ENCODE measurements around the gene OR3A1.
"Not testable (repeated sequence)": the region's sequence is repeated elsewhere in the genome, so short reads cannot be mapped to it uniquely, and the experiment has no call there.

Gene OR3A1, protein sequence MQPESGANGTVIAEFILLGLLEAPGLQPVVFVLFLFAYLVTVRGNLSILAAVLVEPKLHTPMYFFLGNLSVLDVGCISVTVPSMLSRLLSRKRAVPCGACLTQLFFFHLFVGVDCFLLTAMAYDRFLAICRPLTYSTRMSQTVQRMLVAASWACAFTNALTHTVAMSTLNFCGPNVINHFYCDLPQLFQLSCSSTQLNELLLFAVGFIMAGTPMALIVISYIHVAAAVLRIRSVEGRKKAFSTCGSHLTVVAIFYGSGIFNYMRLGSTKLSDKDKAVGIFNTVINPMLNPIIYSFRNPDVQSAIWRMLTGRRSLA

DNA sequence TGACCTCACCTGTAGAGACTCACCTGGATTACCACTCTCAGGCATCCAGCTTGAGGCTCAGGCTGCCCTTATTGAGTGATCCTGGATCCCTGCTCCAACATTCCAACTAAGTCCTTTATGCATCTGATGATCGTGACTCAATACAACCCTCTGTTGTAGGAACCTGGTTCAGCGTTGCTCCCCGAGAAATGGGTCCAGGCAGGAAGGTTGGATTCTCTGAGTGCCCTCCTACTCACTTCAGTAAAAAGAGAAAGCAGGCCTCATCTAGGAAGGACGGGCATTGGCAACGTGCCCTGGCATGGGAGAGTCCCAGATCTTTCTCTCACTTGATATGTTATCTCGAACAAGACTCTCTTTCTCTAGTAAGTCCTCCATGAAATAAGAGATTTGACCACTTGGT is at the start of gene OR3A1:
Gene OR3A1 (minus strand): TSS at position 101 of the 400 bp plus-strand sequence. CDS start 5,778 bp downstream, outside the sequence.
- no peak for DNase-seq (ENCODE audit: low read depth in 3 of 3)

DNA sequence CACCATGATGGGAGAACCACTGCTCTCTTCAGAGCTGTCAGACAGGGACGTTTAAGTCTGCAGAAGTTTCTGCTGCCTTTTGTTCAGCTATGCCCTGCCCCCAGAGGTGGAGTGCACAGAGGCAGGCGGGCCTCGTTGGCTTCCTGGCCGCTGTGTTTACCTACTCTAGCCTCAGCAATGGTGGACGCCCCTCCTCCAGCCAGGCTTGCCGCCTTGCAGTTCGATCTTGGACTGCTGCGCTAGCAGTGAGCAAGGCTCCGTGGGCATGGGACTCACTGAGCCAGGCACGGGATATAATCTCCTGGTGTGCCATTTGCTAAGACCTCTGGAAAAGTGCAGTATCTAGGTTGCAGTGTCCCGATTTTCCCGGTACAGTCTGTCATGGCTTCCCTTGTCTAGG is 44.6 kb upstream of the OR3A1 start:
- DNase-seq (ENCODE audit: low read depth in 3 of 3): not testable (repeated sequence)

DNA sequence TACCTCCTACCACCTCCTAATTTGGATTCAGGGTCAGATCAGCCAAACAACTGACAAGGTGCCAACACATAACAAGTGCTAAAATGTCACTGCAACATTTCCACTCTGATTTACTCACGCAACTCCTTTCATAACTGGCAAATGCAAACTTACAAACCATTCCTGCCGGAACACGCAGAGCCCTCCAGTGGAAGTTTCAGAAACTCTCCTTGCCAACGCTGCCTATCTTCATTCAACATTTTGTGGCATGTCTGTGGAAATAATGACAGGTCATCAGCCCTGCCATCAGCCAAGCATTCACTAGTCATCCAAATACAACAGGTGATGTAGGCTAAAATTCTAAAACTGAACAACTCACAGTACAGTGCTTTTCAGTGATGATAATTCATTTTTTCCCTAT is 37.7 kb upstream of the OR3A1 start:
- DNase-seq (ENCODE audit: low read depth in 3 of 3): no peak

DNA sequence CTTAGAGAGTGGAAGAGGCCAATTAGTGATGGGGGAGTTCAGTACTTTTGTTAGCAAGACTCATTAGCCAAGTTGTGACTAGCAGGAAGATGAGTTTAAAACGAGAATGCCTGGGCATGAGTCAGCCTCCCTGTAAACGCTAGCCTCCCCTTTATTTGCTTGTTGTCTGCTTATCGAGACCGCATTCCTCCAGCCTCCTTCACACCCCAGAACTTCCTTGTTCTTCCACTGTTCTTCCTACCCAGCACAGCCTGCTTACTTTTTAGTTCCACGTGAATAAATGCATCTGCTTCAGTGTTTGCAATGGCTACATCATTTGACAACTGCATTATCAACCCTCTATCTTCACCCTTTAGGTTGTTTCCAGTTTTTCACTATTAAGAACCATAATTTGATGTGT is 20.2 kb upstream of the OR3A1 start:
- DNase-seq (ENCODE audit: low read depth in 3 of 3): no peak

DNA sequence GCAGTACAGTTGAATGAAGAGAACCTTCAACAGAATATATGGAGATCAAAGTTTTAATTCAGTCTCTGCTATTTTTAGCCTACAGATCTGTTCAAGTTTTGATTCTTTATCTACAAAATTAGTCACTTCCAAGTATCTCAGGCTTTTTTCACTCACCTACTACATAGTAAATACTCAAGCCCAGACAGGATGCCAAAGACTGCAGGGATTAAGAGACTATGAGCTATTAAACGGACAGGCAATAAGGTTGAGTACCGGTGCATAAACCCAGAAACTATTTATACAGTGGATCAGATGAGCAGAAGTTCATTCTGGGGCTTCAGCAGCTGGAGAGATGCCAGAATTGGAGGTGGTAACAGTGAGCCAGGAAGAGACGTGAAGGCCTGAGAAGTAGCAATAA is 18.7 kb upstream of the OR3A1 start:
- no peak for DNase-seq (ENCODE audit: low read depth in 3 of 3)

DNA sequence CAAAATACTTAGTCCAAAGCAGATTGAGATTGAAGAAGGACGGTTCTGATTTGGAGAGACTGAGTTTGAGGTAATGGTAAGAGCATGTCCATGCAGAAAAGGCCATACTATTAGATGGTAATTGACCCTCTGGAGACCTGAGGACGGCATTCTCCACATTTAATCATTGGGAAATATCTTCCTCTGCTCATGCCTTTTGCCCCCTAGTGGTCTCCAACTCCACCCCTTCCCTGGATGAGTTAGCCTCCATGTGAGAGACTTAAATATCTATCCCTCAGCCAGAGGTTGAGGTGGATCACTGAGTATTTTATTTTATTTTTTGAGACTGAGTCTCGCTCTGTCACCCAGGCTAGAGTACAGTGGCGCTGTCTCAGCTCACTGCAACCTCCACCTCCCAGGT is 10.4 kb upstream of the OR3A1 start:
- DNase-seq (ENCODE audit: low read depth in 3 of 3): no peak

DNA sequence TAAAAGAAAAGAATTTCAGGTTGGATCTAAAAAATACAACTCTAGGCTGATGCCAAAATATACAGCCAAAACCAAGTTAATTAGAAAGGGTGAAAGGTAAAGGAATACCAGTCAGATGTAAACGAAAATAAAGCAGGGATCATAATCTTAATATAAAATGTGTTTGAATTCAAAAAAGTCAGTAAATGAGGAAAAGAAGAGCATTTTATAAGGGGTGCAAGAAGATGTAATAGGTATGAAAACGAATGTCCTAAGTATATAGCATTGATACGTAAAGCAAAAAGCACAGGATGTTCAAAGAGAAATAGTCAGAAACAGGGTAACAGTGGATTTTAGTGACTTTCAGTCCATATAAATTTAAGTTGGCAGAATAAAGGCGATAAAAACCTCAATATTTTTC is 2.5 kb downstream of the OR3A1 start:
- no peak for DNase-seq (ENCODE audit: low read depth in 3 of 3)

DNA sequence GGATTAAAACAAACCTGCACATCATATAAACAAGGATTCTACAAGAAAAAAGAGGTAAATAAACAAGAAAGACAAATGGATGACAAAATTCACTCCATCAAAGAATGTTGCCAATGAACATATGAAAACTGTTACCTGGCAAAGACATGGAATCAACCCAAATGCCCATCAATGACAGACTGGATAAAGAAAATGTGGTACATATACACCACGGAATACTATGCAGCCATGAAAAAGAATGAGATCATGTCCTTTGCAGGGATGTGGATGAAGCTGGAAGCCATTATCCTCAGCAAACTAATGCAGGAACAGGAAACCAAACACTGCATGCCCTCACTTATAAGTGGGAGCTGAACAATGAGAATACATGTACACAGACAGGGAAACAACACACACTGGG is 4.6 kb downstream of the OR3A1 start:
- DNase-seq (ENCODE audit: low read depth in 3 of 3): not testable (repeated sequence)

DNA sequence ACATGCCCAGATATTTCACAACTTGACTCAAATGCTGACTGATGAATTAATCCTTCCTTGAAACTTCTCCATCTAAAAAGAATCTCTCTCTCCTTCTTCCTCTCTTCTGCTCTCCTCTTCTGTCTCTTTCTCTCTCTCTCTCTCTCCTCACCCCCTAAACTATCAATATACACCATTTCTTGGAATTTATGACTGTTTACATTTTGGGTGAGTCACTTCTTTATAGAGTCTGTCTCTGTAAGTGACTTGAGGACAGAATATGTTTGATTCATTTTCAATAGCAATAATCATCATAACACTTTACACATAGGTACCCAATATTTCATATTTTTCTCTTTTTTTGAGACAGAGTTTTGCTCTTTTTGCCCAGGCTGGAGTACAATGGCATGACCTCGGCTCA is 15.3 kb downstream of the OR3A1 start:
- no peak for DNase-seq (ENCODE audit: low read depth in 3 of 3)

DNA sequence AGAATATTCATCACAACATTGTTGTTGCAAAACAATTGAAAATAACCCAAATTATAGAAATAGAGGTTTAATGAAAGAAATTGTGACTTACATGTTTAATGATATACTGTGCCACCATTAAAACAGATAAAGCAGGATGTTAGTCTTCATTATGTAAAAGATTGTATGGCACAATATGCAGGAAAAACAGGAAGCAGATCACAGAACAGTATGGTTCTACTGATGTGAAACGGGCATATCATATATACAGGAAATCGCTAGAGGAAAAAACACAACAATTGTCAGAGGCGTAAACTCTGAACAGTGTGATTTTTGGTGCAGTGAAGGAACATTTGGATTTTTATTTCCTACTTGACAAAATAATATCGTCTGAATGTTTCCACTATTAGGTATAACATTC is 22.0 kb downstream of the OR3A1 start:
- no peak for DNase-seq (ENCODE audit: low read depth in 3 of 3)

DNA sequence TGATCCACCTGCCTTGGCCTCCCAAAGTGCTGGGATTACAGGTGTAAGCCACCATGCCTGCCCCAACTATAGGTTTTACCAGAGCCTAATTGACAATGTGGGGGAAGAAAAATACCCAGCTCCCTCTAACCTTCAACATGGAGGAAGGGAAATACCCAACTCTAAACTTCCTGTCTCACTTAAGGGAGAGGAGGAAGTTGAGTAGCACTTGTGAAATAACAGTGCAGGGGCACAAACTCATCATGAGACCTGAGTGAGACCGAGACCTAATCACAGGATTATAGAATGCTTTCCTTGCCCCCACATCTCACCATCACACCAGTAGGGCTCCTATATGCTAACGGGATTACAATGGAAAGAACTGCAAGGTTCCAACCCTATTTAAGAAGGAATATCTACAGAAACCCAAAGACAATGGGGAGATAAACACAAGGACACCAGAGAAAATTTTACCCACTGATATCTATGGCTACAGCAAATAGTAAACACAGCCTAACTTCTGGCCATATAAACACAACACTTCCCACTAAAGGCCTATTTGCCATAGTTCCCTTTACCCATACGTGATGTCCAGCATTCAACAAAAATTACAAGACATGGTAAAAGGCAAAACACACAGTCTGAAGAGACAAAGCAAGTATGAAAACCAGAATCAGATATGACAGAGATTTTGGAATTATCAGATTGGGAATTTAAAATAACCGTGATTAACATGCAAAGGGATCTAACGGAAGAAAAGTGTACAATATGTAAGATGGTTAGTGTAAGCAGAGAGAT is 26.9 kb downstream of the OR3A1 start:
- DNase-seq (ENCODE audit: low read depth in 3 of 3): no peak

DNA sequence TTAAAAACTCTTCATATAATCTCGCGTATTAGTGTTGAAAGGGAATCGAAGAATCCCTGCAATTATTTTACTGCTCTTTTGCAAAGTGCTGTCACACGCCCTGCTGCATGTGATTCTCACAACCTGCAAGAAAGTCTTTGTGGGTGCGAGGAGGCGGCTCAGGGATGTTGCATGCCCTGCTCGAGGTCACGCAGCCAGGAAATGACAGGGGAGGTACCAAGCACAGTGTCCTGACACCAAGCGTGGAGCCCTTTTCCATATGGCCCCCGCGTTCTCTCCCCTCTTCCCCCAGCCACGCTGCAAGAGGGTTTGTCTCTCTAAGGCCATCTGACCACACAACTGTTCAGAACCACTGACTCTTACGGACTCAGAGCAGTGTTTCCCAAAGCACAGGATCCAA is 37.6 kb downstream of the OR3A1 start:
- no peak for DNase-seq (ENCODE audit: low read depth in 3 of 3)

DNA sequence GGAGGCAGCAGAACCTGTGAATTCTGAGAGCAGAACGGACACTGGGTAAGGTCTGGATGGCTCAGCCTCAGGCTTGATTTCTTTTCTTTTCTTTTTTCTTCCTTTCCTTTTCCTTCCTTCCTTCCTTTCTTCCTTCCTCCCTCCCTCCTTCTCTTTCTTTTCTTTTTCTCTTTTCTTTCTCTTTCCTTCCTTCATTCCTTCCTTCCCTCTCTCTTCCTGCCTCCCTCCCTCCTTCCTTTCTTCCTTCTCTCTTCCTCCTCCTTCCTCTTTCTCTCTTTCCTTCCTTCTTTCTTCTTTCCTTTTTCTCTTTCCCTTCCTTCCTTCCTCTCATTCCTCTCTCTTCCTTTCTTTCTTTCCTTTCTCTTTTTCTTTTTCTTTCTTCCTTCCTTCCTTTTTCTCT is 38.0 kb downstream of the OR3A1 start:
- no peak for DNase-seq (ENCODE audit: low read depth in 3 of 3)

DNA sequence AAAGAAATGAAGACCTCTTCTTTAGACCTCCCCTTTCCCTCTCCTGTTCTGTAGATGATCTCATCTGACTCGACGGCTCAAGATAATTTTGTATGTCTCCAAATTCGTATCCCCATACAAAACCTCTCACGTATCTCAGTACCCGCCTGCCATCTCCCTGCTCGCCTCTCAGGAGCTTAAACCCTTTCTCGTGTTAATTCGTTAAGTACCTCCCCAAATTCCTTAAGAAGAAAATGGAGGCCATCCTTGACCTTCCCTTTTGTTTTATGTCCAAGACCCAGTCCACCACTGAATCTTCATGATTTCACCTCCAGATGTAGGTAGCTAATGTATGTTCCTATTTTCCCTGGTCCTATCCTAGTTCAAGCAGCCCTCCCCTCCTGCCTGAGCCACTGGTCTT is 41.6 kb downstream of the OR3A1 start:
- no peak for DNase-seq (ENCODE audit: low read depth in 3 of 3)

DNA sequence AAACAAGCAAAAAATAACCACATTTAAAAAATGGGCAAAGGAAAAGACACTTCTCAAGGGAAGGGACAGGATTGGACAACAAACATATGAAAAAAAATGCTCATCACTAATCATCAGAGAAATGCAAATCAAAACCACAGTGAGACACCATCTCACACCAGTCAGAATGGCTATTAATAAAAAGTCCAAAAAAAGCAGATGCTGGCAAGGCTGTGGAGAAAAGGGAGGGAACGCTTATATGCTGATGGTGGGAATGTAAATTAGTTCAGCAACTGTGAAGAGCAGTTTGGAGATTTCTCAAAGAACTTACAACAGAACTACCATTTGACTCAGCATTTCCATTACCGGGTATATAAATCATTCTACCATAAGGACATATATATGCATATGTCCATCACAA is 49.1 kb downstream of the OR3A1 start:
- not testable (repeated sequence) for DNase-seq (ENCODE audit: low read depth in 3 of 3)

DNA sequence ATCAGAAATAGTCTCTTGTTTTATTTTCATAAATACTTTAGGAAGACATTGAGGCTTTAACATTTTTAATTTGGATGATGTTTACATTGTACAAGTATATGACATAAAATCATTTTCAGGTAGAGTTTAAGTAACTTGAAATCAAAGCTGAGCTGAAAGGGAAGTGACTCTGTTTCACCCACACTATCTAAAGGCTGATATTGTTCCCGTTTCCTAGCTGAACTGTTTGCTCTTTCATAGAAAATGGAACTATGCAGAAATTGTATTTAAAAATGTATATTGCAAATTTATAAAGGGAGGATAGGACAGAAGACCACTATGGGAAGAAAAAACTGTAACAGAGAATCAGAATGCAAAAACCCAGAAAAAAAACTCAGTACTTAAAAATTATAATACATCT is 53.3 kb downstream of the OR3A1 start:
- not testable (repeated sequence) for DNase-seq (ENCODE audit: low read depth in 3 of 3)

DNA sequence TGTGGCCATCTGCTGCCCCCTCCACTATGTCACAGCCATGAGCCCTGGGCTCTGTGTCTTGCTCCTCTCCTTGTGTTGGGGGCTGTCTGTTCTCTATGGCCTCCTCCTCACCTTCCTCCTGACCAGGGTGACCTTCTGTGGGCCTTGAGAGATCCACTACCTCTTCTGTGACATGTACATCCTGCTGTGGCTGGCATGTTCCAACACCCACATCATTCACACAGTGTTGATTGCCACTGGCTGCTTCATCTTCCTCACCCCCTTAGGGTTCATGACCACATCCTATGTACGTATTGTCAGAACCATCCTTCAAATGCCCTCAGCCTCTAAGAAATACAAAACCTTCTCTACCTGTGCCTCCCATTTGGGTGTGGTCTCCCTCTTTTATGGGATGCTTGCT is 57.1 kb downstream of the OR3A1 start:
- not testable (repeated sequence) for DNase-seq (ENCODE audit: low read depth in 3 of 3)

Measured in stimulated activated CD4-positive, alpha-beta T cell treated with anti-CD3 and anti-CD28 coated beads, TNF-alpha, amount 100 ng/mL, for 48 hours (primary cell).